Trophoblast cell (in vitro differentiated cells and primary cell): Measurements from ENCODE around the gene AP4E1.

Source experiments
- DNase-seq, 2 donors: peaks; one replicate each; pipeline ENCODE4 v3.0.0-alpha.2; 2016
- H2AFZ ChIP-seq: 2 replicates; pipeline ENCODE4 v1.6.1; 2013; ENCODE audit warnings: low read length, moderate library complexity, mild to moderate bottlenecking; ENCODE audit not compliant: insufficient read depth, poor library complexity
- H2AK5ac ChIP-seq: 2 replicates; pipeline ENCODE4 v1.6.1; 2013; ENCODE audit warnings: mild to moderate bottlenecking, low read length
- H2BK120ac ChIP-seq: 2 replicates; pipeline ENCODE4 v1.6.1; 2013; ENCODE audit warnings: low read length, mild to moderate bottlenecking, moderate library complexity; ENCODE audit not compliant: insufficient read depth, poor library complexity
- H2BK12ac ChIP-seq: 2 replicates; pipeline ENCODE4 v1.6.1; 2013; ENCODE audit warnings: mild to moderate bottlenecking, low read length, moderate library complexity
- H2BK5ac ChIP-seq: 2 replicates; pipeline ENCODE4 v1.6.1; 2013; ENCODE audit warnings: low read length, low read depth, moderate library complexity, mild to moderate bottlenecking; ENCODE audit not compliant: poor library complexity
- H3K14ac ChIP-seq: 2 replicates; pipeline ENCODE4 v1.6.1; 2013; ENCODE audit warnings: mild to moderate bottlenecking, low read length
- H3K18ac ChIP-seq: 2 replicates; pipeline ENCODE4 v1.6.1; 2013; ENCODE audit warnings: mild to moderate bottlenecking, low read length
- H3K23ac ChIP-seq: 2 replicates; pipeline ENCODE4 v1.6.1; 2013; ENCODE audit warnings: low read length
- H3K27ac ChIP-seq: 2 replicates; pipeline ENCODE4 v1.5.1; 2013; ENCODE audit warnings: low read depth, mild to moderate bottlenecking, inconsistent platforms, low read length, moderate library complexity
- H3K27me3 ChIP-seq: 2 replicates; pipeline ENCODE4 v1.6.1; 2013; ENCODE audit warnings: inconsistent platforms, mild to moderate bottlenecking, low read length, moderate library complexity; ENCODE audit not compliant: insufficient read depth
- H3K36me3 ChIP-seq, 2 experiments: 1 replicate in 1 of 2; 2 replicates in 1 of 2; pipeline ENCODE4 v1.6.1; 2013; ENCODE audit warnings: low read length in 2 of 2, mild to moderate bottlenecking in 2 of 2, moderate library complexity in 1 of 2; ENCODE audit not compliant: insufficient read depth in 2 of 2, control insufficient read depth in 1 of 2
- H3K4ac ChIP-seq: 2 replicates; pipeline ENCODE4 v1.6.1; 2013; ENCODE audit warnings: low read depth, mild to moderate bottlenecking, low read length, moderate library complexity
- H3K4me1 ChIP-seq, 2 experiments: 1 replicate in 1 of 2; 2 replicates in 1 of 2; pipeline ENCODE4 v1.6.1; 2013; ENCODE audit warnings: low read length in 2 of 2, mild to moderate bottlenecking in 2 of 2, moderate library complexity in 1 of 2; ENCODE audit not compliant: insufficient read depth in 2 of 2, control insufficient read depth in 1 of 2
- H3K4me2 ChIP-seq: 2 replicates; pipeline ENCODE4 v1.6.1; 2013; ENCODE audit warnings: inconsistent platforms, mild to moderate bottlenecking, low read length, moderate library complexity
- H3K4me3 ChIP-seq: 2 replicates; pipeline ENCODE4 v1.5.1; 2013; ENCODE audit warnings: mild to moderate bottlenecking, low read depth, low read length, inconsistent platforms
- H3K79me1 ChIP-seq: one replicate; pipeline ENCODE4 v1.6.1; 2013; ENCODE audit warnings: low read length
- H3K79me2 ChIP-seq: 2 replicates; pipeline ENCODE4 v1.6.1; 2013; ENCODE audit warnings: low read length, mild to moderate bottlenecking; ENCODE audit not compliant: control insufficient read depth, insufficient read depth, poor library complexity
- H3K9ac ChIP-seq: 2 replicates; pipeline ENCODE4 v1.6.1; 2013; ENCODE audit warnings: mild to moderate bottlenecking, low read length
- H3K9me3 ChIP-seq: 2 replicates; pipeline ENCODE4 v1.6.1; 2013; ENCODE audit warnings: low read depth, mild to moderate bottlenecking, control low read depth, inconsistent platforms, low read length; ENCODE audit not compliant: insufficient read depth
- H4K12ac ChIP-seq: 2 replicates; pipeline ENCODE4 v1.6.1; 2013; ENCODE audit warnings: low read depth, mild to moderate bottlenecking, low read length, moderate library complexity
- H4K8ac ChIP-seq: 2 replicates; pipeline ENCODE4 v1.6.1; 2013; ENCODE audit warnings: low read depth, mild to moderate bottlenecking, low read length, moderate library complexity
- H4K91ac ChIP-seq: one replicate; pipeline ENCODE4 v1.6.1; 2013; ENCODE audit warnings: low read depth, mild to moderate bottlenecking, low read length, moderate library complexity
- WGBS: extraction: QIAGEN DNeasy Blood & Tissue Kit; methylation state at CpG from one replicate; pipeline ENCODE4 v1.1.7; 2013; ENCODE audit warnings: missing lambda C conversion rate; ENCODE audit not compliant: insufficient read length, insufficient coverage; ENCODE audit errors: extremely low coverage; 5-methylcytosine and 5-hydroxymethylcytosine counted together

Gene AP4E1

DNA sequence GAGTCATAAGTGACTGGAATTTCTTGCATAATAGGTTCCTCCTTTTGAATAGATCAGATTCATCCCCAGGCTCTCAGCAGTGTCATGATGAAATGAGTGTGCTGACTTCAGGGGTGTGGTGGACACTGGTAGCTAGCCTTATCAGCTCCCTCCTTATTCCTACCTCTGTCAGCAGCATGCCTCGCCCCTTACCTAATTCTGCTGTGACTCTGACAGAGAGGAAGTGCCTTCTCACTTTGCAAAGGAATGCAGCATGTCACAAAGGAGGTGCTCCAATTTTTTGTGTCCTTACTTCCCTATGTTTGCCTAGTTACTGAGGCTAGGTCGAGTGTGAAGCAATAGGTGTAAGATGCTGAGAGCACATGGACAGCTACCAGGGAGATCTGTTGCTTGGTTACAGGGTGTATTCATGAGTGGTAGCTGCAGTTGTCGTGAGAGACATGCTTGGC is 95.6 kb downstream of the AP4E1 start:
- WGBS = no CpG with 5 or more reads among the region's 3 CpGs
- no peak overlapping the region for H3K14ac ChIP-seq
- H3K9me3 ChIP-seq = no peaks in the 10 kb centered on the region
- H2AFZ ChIP-seq = no peak overlapping the region
- no peaks in the 10 kb centered on the region for H3K79me2 ChIP-seq
- H3K4me3 ChIP-seq = no peak overlapping the region
- no peaks in the 10 kb centered on the region for H3K79me1 ChIP-seq
- peaks cover 0 to 1% of the 10 kb centered on the region in 2 experiments for H3K36me3 ChIP-seq
- H3K18ac ChIP-seq = no peak overlapping the region
- no peak overlapping the region for H2BK120ac ChIP-seq
- no peaks in the 10 kb centered on the region for H3K27me3 ChIP-seq
- H4K8ac ChIP-seq = no peak overlapping the region
- peak; percentile 92 to 95 for DNase-seq
- no peak overlapping the region for H2BK12ac ChIP-seq
- no peak overlapping the region for H4K91ac ChIP-seq
- no peak overlapping the region for H3K4me2 ChIP-seq
- H3K23ac ChIP-seq = no peak overlapping the region
- H3K27ac ChIP-seq = no peak overlapping the region
- H3K9ac ChIP-seq = no peak overlapping the region
- no peak overlapping the region for H2BK5ac ChIP-seq
- H3K4ac ChIP-seq = no peak overlapping the region
- no peak overlapping the region for H2AK5ac ChIP-seq
- H3K4me1 ChIP-seq = peaks cover 3 to 4% of the 10 kb centered on the region in 2 experiments
- no peak overlapping the region for H4K12ac ChIP-seq

DNA sequence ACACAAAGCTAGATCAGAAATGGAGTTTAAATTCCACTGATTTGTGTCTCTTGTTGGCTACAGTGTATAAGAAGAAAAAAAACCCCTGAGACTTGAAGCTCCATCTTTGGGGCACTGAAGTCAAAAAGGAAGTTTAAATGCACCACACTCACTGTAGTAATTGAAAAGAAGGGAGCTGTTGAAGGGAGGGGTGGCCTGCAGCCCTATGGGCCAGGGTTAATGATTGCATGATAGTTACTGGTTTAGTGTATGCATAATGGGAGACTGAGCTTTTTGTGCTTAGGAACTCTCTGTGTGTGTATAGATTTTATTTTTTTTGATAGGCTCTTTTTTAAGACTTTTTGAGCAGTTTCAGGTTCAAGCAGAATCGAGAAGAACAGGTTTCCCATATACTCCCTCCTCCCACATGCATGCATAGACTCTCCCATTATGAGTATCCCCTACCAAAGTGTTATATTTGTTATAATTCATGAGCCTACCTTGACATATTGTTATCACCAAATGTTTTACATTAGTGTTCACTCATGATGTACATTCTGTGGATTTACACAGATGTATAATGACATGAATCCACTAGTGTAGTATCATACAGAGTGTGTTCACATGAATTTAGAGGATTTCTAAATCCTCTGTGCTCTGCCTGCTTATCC is 98.0 kb downstream of the AP4E1 start:
- WGBS = no CpG with 5 or more reads among the region's 1 CpG
- Histone ChIP-seq H2BK5ac (no peak overlapping the region), H3K79me1 (no peaks in the 10 kb centered on the region), H3K9me3 (no peaks in the 10 kb centered on the region), H3K14ac (no peak overlapping the region), H2BK120ac (no peak overlapping the region), H3K4me2 (no peak overlapping the region), H2AK5ac (no peak overlapping the region), H3K4ac (no peak overlapping the region), H4K12ac (no peak overlapping the region), H4K8ac (no peak overlapping the region), H2AFZ (no peak overlapping the region), H3K79me2 (no peaks in the 10 kb centered on the region), H2BK12ac (no peak overlapping the region), H3K36me3 (peaks cover 0 to 1% of the 10 kb centered on the region in 2 experiments), H3K18ac (no peak overlapping the region), H3K23ac (no peak overlapping the region), H3K27ac (no peak overlapping the region), H3K27me3 (no peaks in the 10 kb centered on the region), H3K4me1 (peaks cover 3 to 4% of the 10 kb centered on the region in 2 experiments), H3K9ac (no peak overlapping the region), H4K91ac (no peak overlapping the region), H3K4me3 (no peak overlapping the region)
- DNase-seq = no peak

DNA sequence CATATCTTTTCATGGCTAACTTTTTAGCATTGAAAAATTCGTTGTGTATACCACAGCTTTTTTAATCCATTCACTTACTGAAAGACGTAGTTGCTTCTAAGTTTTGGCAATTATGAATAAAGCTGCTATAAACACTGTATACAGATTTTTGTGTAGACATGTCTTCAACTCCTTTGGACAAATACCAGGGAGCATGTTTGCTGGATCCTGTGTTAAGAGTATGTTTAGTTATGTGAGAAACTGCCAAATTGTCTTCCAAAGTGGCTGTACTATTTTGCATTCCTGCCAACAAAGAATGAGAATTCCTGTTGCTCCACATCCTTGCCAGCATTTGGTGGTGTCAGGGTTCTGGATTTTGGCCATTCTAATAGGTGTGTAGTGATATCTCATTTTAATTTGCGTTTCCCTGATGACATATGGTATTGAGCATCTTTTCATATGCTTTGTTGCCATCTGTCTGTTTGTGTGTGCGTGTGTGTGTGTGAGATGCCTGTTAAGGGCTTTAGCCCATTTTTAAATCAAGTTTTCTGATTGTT is 98.7 kb downstream of the AP4E1 start:
- Histone ChIP-seq H3K4me2 (no peak overlapping the region), H4K12ac (no peak overlapping the region), H2AK5ac (no peak overlapping the region), H3K9me3 (no peaks in the 10 kb centered on the region), H3K9ac (no peak overlapping the region), H2BK12ac (no peak overlapping the region), H2BK120ac (no peak overlapping the region), H3K27ac (no peak overlapping the region), H3K18ac (no peak overlapping the region), H2AFZ (no peak overlapping the region), H2BK5ac (no peak overlapping the region), H3K36me3 (peaks cover 0 to 1% of the 10 kb centered on the region in 2 experiments), H3K27me3 (no peaks in the 10 kb centered on the region), H4K8ac (no peak overlapping the region), H4K91ac (no peak overlapping the region), H3K4ac (no peak overlapping the region), H3K4me1 (peaks cover 3 to 4% of the 10 kb centered on the region in 2 experiments), H3K23ac (no peak overlapping the region), H3K79me1 (no peaks in the 10 kb centered on the region), H3K14ac (no peak overlapping the region), H3K4me3 (no peak overlapping the region), H3K79me2 (no peaks in the 10 kb centered on the region)
- no peak for DNase-seq
- no CpG with 5 or more reads among the region's 4 CpGs for WGBS

DNA sequence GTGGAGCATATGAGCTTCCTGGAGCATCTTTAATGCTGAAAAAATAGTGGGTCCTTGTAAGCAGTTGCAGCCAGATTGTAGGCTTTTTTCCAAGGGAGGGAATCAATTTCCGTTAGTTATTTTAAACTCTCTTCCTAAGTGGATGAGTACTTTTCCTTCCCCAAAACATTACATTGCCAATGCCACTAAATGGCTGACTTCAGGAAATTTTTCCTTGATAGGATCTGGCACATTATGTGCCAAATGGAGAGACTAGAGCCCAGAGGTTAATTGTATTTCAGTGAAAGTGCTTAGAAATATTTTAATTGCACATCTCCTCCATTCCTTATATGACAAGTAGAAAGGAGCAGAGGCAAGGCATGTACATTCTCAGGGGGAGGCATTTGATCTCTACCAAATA is 102.7 kb downstream of the AP4E1 start:
- whole genome bisulfite sequencing = no CpG with 5 or more reads among the region's 1 CpG
- H2BK5ac ChIP-seq = no peak overlapping the region
- no peak overlapping the region for H2BK12ac ChIP-seq
- H3K14ac ChIP-seq = no peak overlapping the region
- no peaks in the 10 kb centered on the region for H3K36me3 ChIP-seq
- no peak overlapping the region for H3K4ac ChIP-seq
- H3K27ac ChIP-seq = no peak overlapping the region
- H4K91ac ChIP-seq = no peak overlapping the region
- no peak overlapping the region for H2AK5ac ChIP-seq
- no peak overlapping the region for H3K23ac ChIP-seq
- no peaks in the 10 kb centered on the region for H3K27me3 ChIP-seq
- H3K18ac ChIP-seq = no peak overlapping the region
- H3K4me1 ChIP-seq = no peaks in the 10 kb centered on the region
- H3K79me1 ChIP-seq = no peaks in the 10 kb centered on the region
- H2AFZ ChIP-seq = no peak overlapping the region
- no peak overlapping the region for H3K4me3 ChIP-seq
- H2BK120ac ChIP-seq = no peak overlapping the region
- no peak overlapping the region for H3K9ac ChIP-seq
- H3K79me2 ChIP-seq = no peaks in the 10 kb centered on the region
- no peak overlapping the region for H4K12ac ChIP-seq
- H3K4me2 ChIP-seq = no peak overlapping the region
- DNase-seq = no peak
- no peak overlapping the region for H4K8ac ChIP-seq
- H3K9me3 ChIP-seq = no peaks in the 10 kb centered on the region
